ENCODE results near the gene M1AP.

GRCh38 chr2:74648009-74648443, at the start of gene M1AP:
- TF ChIP-seq POLR2A (IDR thresholded peaks at IDR 0.05; ENCODE audit: low read length): no peak
- TF ChIP-seq GATA1 (IDR thresholded peaks at IDR 0.05; ENCODE audit: low read depth, low read length): no peak
